IMR-90 (cell line): Measurements from ENCODE around the gene GALNT3. TPM values are rescaled to one million over a fixed set of nuclear protein-coding genes. Genes with fewer than 3 reads are reported as not detected.

Experiments used
- ATAC-seq: fragments of 200-7000 bp; cut with Tn5 transposase; 2 replicates; pipeline ENCODE4 v1.9.1; 2020; ENCODE audit warnings: low read depth, mild to moderate bottlenecking, moderate library complexity
- BruUV-seq: library from RNA; stranded (reverse); fragments of 400-500 nt; replicated peaks from 2 replicates; lab custom pipeline; 2021; lab: Mats Ljungman, UMichigan
- CTCF ChIA-PET: fragments of 300-600 bp; formaldehyde crosslinking; extraction: SDS; loops from one replicate; lab custom pipeline; 2021; ENCODE audit warnings: antibody characterized with exemption; lab: Yijun Ruan, JAX
- POLR2A ChIA-PET: fragments of 300-600 bp; sonication (Branson Sonifier 250); formaldehyde crosslinking; loops from one replicate; lab custom pipeline; 2022; ENCODE audit warnings: antibody characterized with exemption; ENCODE audit not compliant: unreplicated experiment; lab: Charles Lee
- DNase-seq: peaks from one replicate; pipeline ENCODE4 v3.0.0; 2013
- H2AFZ ChIP-seq: replicated peaks from 2 replicates; pipeline ENCODE3; 2013; ENCODE audit warnings: low read length, mild to moderate bottlenecking; ENCODE audit not compliant: poor library complexity
- H2AK5ac ChIP-seq: 2 replicates; pipeline ENCODE4 v1.6.1; 2013; ENCODE audit warnings: low read depth, low read length, inconsistent platforms
- H2AK9ac ChIP-seq: replicated peaks from 2 replicates; pipeline ENCODE3; 2013; ENCODE audit warnings: mild to moderate bottlenecking, low read depth, low read length, moderate library complexity; ENCODE audit not compliant: poor library complexity
- H2BK120ac ChIP-seq: 2 replicates; pipeline ENCODE4 v1.6.1; 2013; ENCODE audit warnings: low read depth, low read length, inconsistent platforms
- H2BK15ac ChIP-seq: 3 replicates; pipeline ENCODE4 v1.6.1; 2013; ENCODE audit warnings: low read depth, low read length, inconsistent platforms
- H2BK20ac ChIP-seq: 2 replicates; pipeline ENCODE4 v1.6.1; 2013; ENCODE audit warnings: low read depth, mild to moderate bottlenecking, inconsistent platforms, low read length, moderate library complexity
- H2BK5ac ChIP-seq: 2 replicates; pipeline ENCODE4 v1.6.1; 2013; ENCODE audit warnings: mild to moderate bottlenecking, low read depth, low read length, inconsistent platforms; ENCODE audit not compliant: poor library complexity, severe bottlenecking
- H3K14ac ChIP-seq: replicated peaks from 2 replicates; pipeline ENCODE4 v1.6.1; 2013; ENCODE audit warnings: low read depth, low read length, inconsistent platforms
- H3K18ac ChIP-seq: 2 replicates; pipeline ENCODE4 v1.6.1; 2013; ENCODE audit warnings: low read depth, low read length, control low read depth
- H3K23ac ChIP-seq: 2 replicates; pipeline ENCODE4 v1.6.1; 2013; ENCODE audit warnings: low read depth, low read length, inconsistent platforms
- H3K27ac ChIP-seq: 2 replicates; pipeline ENCODE4 v1.5.1; 2013; ENCODE audit warnings: mild to moderate bottlenecking, control low read depth, low read length; ENCODE audit not compliant: insufficient read depth
- H3K27me3 ChIP-seq: 2 replicates; pipeline ENCODE4 v1.6.1; 2013; ENCODE audit warnings: low read length; ENCODE audit not compliant: control insufficient read depth, insufficient read depth
- H3K36me3 ChIP-seq: 2 replicates; pipeline ENCODE4 v1.6.1; 2013; ENCODE audit warnings: low read length, mixed read lengths; ENCODE audit not compliant: control insufficient read depth, insufficient read depth
- H3K4ac ChIP-seq: 2 replicates; pipeline ENCODE4 v1.6.1; 2013; ENCODE audit warnings: low read depth, low read length, inconsistent platforms
- H3K4me1 ChIP-seq: 2 replicates; pipeline ENCODE4 v1.6.1; 2013; ENCODE audit warnings: low read length, mixed read lengths; ENCODE audit not compliant: control insufficient read depth, insufficient read depth
- H3K4me2 ChIP-seq: 2 replicates; pipeline ENCODE4 v1.6.1; 2013; ENCODE audit warnings: low read depth, mild to moderate bottlenecking, control low read depth, low read length, moderate library complexity
- H3K4me3 ChIP-seq: 2 replicates; pipeline ENCODE4 v1.5.1; 2013; ENCODE audit warnings: low read depth, mild to moderate bottlenecking, control low read depth, low read length, moderate library complexity; ENCODE audit not compliant: insufficient read depth
- H3K56ac ChIP-seq: 2 replicates; pipeline ENCODE4 v1.6.1; 2013; ENCODE audit warnings: low read length, inconsistent platforms; ENCODE audit not compliant: insufficient read depth; ENCODE audit errors: extremely low read depth
- H3K79me1 ChIP-seq, 2 experiments: 2 replicates each; pipeline ENCODE4 v1.6.1; 2013; ENCODE audit warnings: low read length in 2 of 2, inconsistent platforms in 1 of 2, low read depth in 1 of 2
- H3K9ac ChIP-seq: 2 replicates; pipeline ENCODE4 v1.6.1; 2013; ENCODE audit warnings: low read depth, low read length, control low read depth
- H3K9me1 ChIP-seq: 2 replicates; pipeline ENCODE4 v1.6.1; 2013; ENCODE audit warnings: low read length, inconsistent platforms; ENCODE audit not compliant: insufficient read depth
- H3K9me3 ChIP-seq: 2 replicates; pipeline ENCODE4 v1.6.1; 2013; ENCODE audit warnings: low read length; ENCODE audit not compliant: control insufficient read depth, insufficient read depth
- H4K20me1 ChIP-seq: 2 replicates; pipeline ENCODE4 v1.6.1; 2013; ENCODE audit warnings: low read length, inconsistent platforms; ENCODE audit not compliant: insufficient read depth
- H4K5ac ChIP-seq: 2 replicates; pipeline ENCODE4 v1.6.1; 2013; ENCODE audit warnings: mild to moderate bottlenecking, low read depth, low read length, control low read depth
- H4K8ac ChIP-seq, 2 experiments: 2 replicates each; pipeline ENCODE4 v1.6.1; 2013; ENCODE audit warnings: low read depth in 2 of 2, low read length in 2 of 2, control low read depth in 1 of 2, inconsistent platforms in 1 of 2
- H4K91ac ChIP-seq: 2 replicates; pipeline ENCODE4 v1.6.1; 2013; ENCODE audit warnings: low read depth, low read length, inconsistent platforms; ENCODE audit not compliant: insufficient read depth
- RAD21 ChIP-seq: IDR thresholded peaks from 2 replicates; pipeline ENCODE4 v1.6.1; 2012; ENCODE audit warnings: low read length, improper control_type of control experiment
- RCOR1 ChIP-seq: IDR thresholded peaks from 2 replicates; pipeline ENCODE4 v1.6.1; 2012; ENCODE audit warnings: mild to moderate bottlenecking, low read length, improper control_type of control experiment; ENCODE audit not compliant: insufficient replicate concordance
- WGBS, 2 experiments: methylation state at CpG; one replicate each; pipeline versions ENCODE4 v1.1.5 to v1.1.7; 2013; ENCODE audit warnings: missing lambda C conversion rate in 2 of 2; ENCODE audit not compliant: insufficient read length in 1 of 2; ENCODE audit errors: extremely low coverage in 2 of 2; 5-methylcytosine and 5-hydroxymethylcytosine counted together
- dilution Hi-C: fragments of 300-500 bp; cut with HindIII; formaldehyde crosslinking; loops from one replicate; pipeline ENCODE4 v1.14.3; 2018; ENCODE audit warnings: low sequenced_read_pairs; ENCODE audit not compliant: unreplicated experiment
- in situ Hi-C: fragments of 300-500 bp; cut with MboI; formaldehyde crosslinking; loops from 3 replicates; pipeline ENCODE4 v1.14.3; 2019; ENCODE audit warnings: low sequenced_read_pairs, inconsistent platforms, mixed read lengths
- intact Hi-C: fragments of 100-400 bp; cut with micrococcal nuclease; formaldehyde crosslinking; loops from 2 replicates; pipeline ENCODE4 v1.10.0; 2022
- polyA plus RNA-seq, 3 experiments: library from polyadenylated mRNA; depleted of rRNA; stranded (reverse); fragments of >200 nt; gene quantifications; 2 replicates each; pipeline ENCODE4 v1.2.3, GENCODE V29; 2012; ENCODE audit warnings: low replicate concordance in 1 of 3
- total RNA-seq: library from RNA; depleted of rRNA; stranded (reverse); fragments of >200 nt; gene quantifications from 2 replicates; pipeline ENCODE4 v1.2.3, GENCODE V29; 2012
- TF ChIP-seq, protein P1 (sequence below): conservative IDR thresholded peaks from 2 replicates; pipeline ENCODE4 v1.5.1; 2012; ENCODE audit warnings: mild to moderate bottlenecking, low read depth, low read length, improper control_type of control experiment

The GALNT3 gene
- total and polyA plus RNA-seq, 2 of the 4 experiments (the other 2 are of a cell fraction): 1.1 to 2.0 TPM

GRCh38 chr2:165698444-165698884, 95.6 kb downstream of the GALNT3 start:
- dilution Hi-C loops: no loop called here
- no TSS peak for BruUV-seq
- ChIA-PET CTCF (interaction anchor here (0.6 to 1.4 kb wide), 3 partner anchors 176 to 1895 kb away, joined by 3 read pairs; no protein-coding TSS in a partner anchor), POLR2A (no interaction called here)
- Histone ChIP-seq H4K20me1 (no peaks in the 10 kb centered on the region), H3K36me3 (no peaks in the 10 kb centered on the region), H3K27ac (no peak overlapping the region), H3K27me3 (no peaks in the 10 kb centered on the region; the same call in 1 of the 2 replicates), H3K23ac (no peak overlapping the region), H2AK5ac (no peak overlapping the region), H3K4me2 (no peak overlapping the region), H3K79me1 (no peaks in the 10 kb centered on the region), H3K9me1 (no peaks in the 10 kb centered on the region), H4K91ac (no peak overlapping the region), H2BK5ac (no peak overlapping the region), H3K4me1 (no peaks in the 10 kb centered on the region), H2BK120ac (no peak overlapping the region), H3K4me3 (no peak overlapping the region), H3K56ac (no peak overlapping the region), H4K8ac (no peak overlapping the region), H2BK20ac (no peak overlapping the region), H3K9ac (no peak overlapping the region), H4K5ac (no peak overlapping the region), H2AK9ac (peak overlapping the region; percentile 15), H2AFZ (peak overlapping the region; percentile 71), H3K4ac (no peak overlapping the region), H3K14ac (no peak overlapping the region), H3K9me3 (no peaks in the 10 kb centered on the region), H2BK15ac (no peak overlapping the region), H3K18ac (no peak overlapping the region)
- WGBS, 2 experiments: no CpG with 5 or more reads among the region's 4 CpGs
- intact Hi-C loops: loop anchor here (1.0 kb wide), 1 partner anchor 297 kb away; no protein-coding TSS in a partner anchor
- no peak for TF ChIP-seq RCOR1
- peak; percentile 37 for TF ChIP-seq RAD21
- TF ChIP-seq, protein P1, sequence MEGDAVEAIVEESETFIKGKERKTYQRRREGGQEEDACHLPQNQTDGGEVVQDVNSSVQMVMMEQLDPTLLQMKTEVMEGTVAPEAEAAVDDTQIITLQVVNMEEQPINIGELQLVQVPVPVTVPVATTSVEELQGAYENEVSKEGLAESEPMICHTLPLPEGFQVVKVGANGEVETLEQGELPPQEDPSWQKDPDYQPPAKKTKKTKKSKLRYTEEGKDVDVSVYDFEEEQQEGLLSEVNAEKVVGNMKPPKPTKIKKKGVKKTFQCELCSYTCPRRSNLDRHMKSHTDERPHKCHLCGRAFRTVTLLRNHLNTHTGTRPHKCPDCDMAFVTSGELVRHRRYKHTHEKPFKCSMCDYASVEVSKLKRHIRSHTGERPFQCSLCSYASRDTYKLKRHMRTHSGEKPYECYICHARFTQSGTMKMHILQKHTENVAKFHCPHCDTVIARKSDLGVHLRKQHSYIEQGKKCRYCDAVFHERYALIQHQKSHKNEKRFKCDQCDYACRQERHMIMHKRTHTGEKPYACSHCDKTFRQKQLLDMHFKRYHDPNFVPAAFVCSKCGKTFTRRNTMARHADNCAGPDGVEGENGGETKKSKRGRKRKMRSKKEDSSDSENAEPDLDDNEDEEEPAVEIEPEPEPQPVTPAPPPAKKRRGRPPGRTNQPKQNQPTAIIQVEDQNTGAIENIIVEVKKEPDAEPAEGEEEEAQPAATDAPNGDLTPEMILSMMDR: peak; percentile 43
- in situ Hi-C loops: no loop called here
- peak; percentile 43 for DNase-seq
- ATAC-seq: peak; percentile 87
